Gastrocnemius medialis (tissue), 4 donors: ENCODE measurements around the gene DISC1.

Experiments used
- POLR2A ChIP-seq, 2 donors: fragments of 450-650 bp; IDR thresholded peaks; one replicate each; pipeline ENCODE4 v1.6.1; 2017; ENCODE audit warnings: antibody characterized with exemption in 2 of 2, mild to moderate bottlenecking in 2 of 2, moderate library complexity in 2 of 2
- TF ChIP-seq, protein P1 (sequence below), 5 experiments: fragments of 450-650 bp in 3 of 5; fragments of 200-600 bp in 2 of 5; sonication (generic) in 2 of 5; IDR thresholded peaks in 4 of 5; conservative IDR thresholded peaks in 1 of 5; 1 replicate in 4 of 5; 2 replicates in 1 of 5; pipeline ENCODE4 v1.5.1; 2016 to 2019; ENCODE audit warnings: antibody characterized with exemption in 5 of 5, mild to moderate bottlenecking in 3 of 5, moderate library complexity in 3 of 5

- TF ChIP-seq, protein P1, sequence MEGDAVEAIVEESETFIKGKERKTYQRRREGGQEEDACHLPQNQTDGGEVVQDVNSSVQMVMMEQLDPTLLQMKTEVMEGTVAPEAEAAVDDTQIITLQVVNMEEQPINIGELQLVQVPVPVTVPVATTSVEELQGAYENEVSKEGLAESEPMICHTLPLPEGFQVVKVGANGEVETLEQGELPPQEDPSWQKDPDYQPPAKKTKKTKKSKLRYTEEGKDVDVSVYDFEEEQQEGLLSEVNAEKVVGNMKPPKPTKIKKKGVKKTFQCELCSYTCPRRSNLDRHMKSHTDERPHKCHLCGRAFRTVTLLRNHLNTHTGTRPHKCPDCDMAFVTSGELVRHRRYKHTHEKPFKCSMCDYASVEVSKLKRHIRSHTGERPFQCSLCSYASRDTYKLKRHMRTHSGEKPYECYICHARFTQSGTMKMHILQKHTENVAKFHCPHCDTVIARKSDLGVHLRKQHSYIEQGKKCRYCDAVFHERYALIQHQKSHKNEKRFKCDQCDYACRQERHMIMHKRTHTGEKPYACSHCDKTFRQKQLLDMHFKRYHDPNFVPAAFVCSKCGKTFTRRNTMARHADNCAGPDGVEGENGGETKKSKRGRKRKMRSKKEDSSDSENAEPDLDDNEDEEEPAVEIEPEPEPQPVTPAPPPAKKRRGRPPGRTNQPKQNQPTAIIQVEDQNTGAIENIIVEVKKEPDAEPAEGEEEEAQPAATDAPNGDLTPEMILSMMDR (IDR thresholded peaks at IDR 0.05 in 4 of 5, conservative IDR thresholded peaks at IDR 0.05 in 1 of 5): no peak
- TF ChIP-seq POLR2A (IDR thresholded peaks at IDR 0.05): no peak
Measured at GRCh38 chr1:231719485-231720183, 93.0 kb downstream of the DISC1 start.
